Type B pancreatic cell (in vitro differentiated cells): ENCODE results near the gene DIAPH1. TPM values are rescaled to one million over a fixed set of nuclear protein-coding genes. Genes with fewer than 3 reads are reported as not detected.
A peak's percentile ranks its signal among the peaks of the same experiment; 100 is the strongest.

Experiments
- DNase-seq: peaks from one replicate; pipeline ENCODE4 v3.0.0; 2021; ENCODE audit warnings: mixed read lengths; ENCODE audit not compliant: unreplicated experiment; ENCODE audit errors: extremely low spot score
- H3K27ac Mint-ChIP-seq: 2 replicates; pipeline ENCODE4 v1.8.0; 2021; ENCODE audit warnings: mild to moderate bottlenecking, mixed read lengths
- H3K27me3 Mint-ChIP-seq: 2 replicates; pipeline ENCODE4 v1.8.0; 2021; ENCODE audit warnings: mixed read lengths
- H3K36me3 Mint-ChIP-seq: 2 replicates; pipeline ENCODE4 v1.8.0; 2021; ENCODE audit warnings: mixed read lengths
- H3K4me1 Mint-ChIP-seq: one replicate; pipeline ENCODE4 v1.8.0; 2021; ENCODE audit warnings: mixed read lengths; ENCODE audit not compliant: unreplicated experiment
- H3K4me3 Mint-ChIP-seq: 2 replicates; pipeline ENCODE4 v1.8.0; 2021; ENCODE audit warnings: mild to moderate bottlenecking, mixed read lengths
- H3K9me3 Mint-ChIP-seq: 2 replicates; pipeline ENCODE4 v1.8.0; 2021; ENCODE audit warnings: mixed read lengths
- CTCF ChIP-seq: fragments of 200-600 bp; sonication (generic); conservative IDR thresholded peaks from 2 replicates; pipeline ENCODE4 v1.5.0; 2021; ENCODE audit warnings: antibody characterized with exemption, mild to moderate bottlenecking
- long read RNA-seq: library from polyadenylated mRNA; unstranded; transcript quantifications from one replicate; pipeline ENCODE4 v2.0.0, GENCODE V29; 2020
- total RNA-seq: library from RNA; stranded (reverse); gene quantifications from 2 replicates; pipeline ENCODE4 v1.2.1, GENCODE V29; 2021; ENCODE audit warnings: low replicate concordance

The DIAPH1 gene
- total RNA-seq, result 79.6 and 103 TPM in 2 replicates
- long read RNA-seq, partial matches to known transcripts, result 15 of 31 reads
- long read RNA-seq, other reads (novel, unspliced or antisense), result 15 of 31 reads

GRCh38 chr5:141618804-141619554, at the start of gene DIAPH1:
Gene DIAPH1, minus strand, starts transcription at chr5:141619000. Its CDS starts 86 bp downstream, at chr5:141618914.
- no peaks in the 10 kb centered on the region for H3K27me3 Mint-ChIP-seq
- peaks cover 28% of the 10 kb centered on the region for H3K4me1 Mint-ChIP-seq
- H3K9me3 Mint-ChIP-seq, result no peaks in the 10 kb centered on the region
- peaks cover 16% of the 10 kb centered on the region for H3K36me3 Mint-ChIP-seq
- peak; percentile 99 for DNase-seq
- peak within 1 kb of the TSS; percentile 98 for H3K27ac Mint-ChIP-seq
- peak within 1 kb of the TSS; percentile 97 for H3K4me3 Mint-ChIP-seq
- TF ChIP-seq CTCF, result peak; percentile 99

DNA sequence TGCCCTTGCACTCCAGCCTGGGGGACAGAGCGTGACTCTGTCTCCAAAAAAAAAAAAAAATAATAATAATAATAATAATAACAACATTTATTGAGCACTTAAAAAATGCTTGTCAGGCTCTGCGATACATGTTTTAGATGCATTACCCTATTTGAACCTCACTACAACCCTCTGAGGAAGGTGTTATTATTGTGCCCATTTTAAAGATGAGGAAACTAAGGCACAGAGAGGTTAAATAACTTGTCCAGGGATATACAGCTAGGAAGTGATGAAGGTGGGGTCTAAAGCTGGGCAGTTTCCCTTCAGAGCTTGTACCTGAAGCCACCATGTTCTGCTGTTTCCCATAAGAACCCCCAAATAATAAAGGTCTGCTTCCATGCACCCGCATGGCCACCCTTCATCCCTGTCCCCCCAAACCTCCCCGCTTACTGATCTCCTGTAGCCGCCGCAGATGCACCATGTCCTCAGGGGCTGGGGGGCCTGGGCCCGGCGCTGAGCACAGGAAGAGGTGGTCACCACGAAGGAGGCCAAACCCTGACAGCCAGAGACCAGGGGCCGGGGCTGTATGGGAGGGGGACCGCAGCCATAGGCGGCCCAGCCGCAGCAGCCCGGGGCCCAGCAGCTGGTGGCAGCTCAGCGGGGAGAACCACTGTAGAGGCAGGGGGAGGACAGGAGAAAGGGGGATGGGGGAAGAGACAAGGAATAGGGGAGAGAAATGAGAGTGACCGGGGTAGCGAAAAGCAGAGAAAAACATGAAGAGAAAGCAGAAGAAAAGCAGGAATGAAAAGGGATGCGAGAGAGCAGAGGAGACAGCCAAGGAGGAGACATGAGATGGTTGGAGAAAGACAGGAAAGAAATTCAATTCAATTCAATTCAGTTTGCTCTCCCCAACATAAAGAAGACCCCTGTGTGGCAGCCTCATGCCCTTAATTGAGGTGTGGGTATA, 47.5 kb upstream of the DIAPH1 start:
- H3K27ac Mint-ChIP-seq, result no peak overlapping the region
- no peaks in the 10 kb centered on the region for H3K27me3 Mint-ChIP-seq
- no peaks in the 10 kb centered on the region for H3K9me3 Mint-ChIP-seq
- no peak for DNase-seq
- TF ChIP-seq CTCF, result no peak
- H3K4me3 Mint-ChIP-seq, result no peak overlapping the region
- H3K4me1 Mint-ChIP-seq, result peaks cover 10% of the 10 kb centered on the region
- peaks cover 5% of the 10 kb centered on the region for H3K36me3 Mint-ChIP-seq

GRCh38 chr5:141664733-141665461, 46.1 kb upstream of the DIAPH1 start:
- H3K9me3 Mint-ChIP-seq, result no peaks in the 10 kb centered on the region
- H3K27me3 Mint-ChIP-seq, result no peaks in the 10 kb centered on the region
- no peak overlapping the region for H3K4me3 Mint-ChIP-seq
- peak; percentile 80 for DNase-seq
- no peak overlapping the region for H3K27ac Mint-ChIP-seq
- H3K36me3 Mint-ChIP-seq, result peaks cover 5% of the 10 kb centered on the region
- H3K4me1 Mint-ChIP-seq, result peaks cover 10% of the 10 kb centered on the region
- peak; percentile 94 for TF ChIP-seq CTCF

GRCh38 chr5:141663506-141663905, 44.7 kb upstream of the DIAPH1 start:
- no peak overlapping the region for H3K4me3 Mint-ChIP-seq

More at GRCh38 chr5:141663506-141663905, 44.7 kb upstream of the DIAPH1 start:
- H3K36me3 Mint-ChIP-seq, result peaks cover 5% of the 10 kb centered on the region
- no peaks in the 10 kb centered on the region for H3K9me3 Mint-ChIP-seq
- DNase-seq, result no peak
- H3K27ac Mint-ChIP-seq, result no peak overlapping the region
- TF ChIP-seq CTCF, result no peak
- H3K27me3 Mint-ChIP-seq, result no peaks in the 10 kb centered on the region
- H3K4me1 Mint-ChIP-seq, result peaks cover 7% of the 10 kb centered on the region
